Endothelial cell of umbilical vein (primary cell): ENCODE measurements around the gene LGALS7B. TPM values are rescaled to one million over a fixed set of nuclear protein-coding genes. Genes with fewer than 3 reads are reported as not detected.

Experiments
- BruUV-seq: library from RNA; stranded (reverse); fragments of 400-500 nt; replicated peaks from 2 replicates; lab custom pipeline; 2021; lab: Mats Ljungman, UMichigan
- CTCF ChIA-PET: fragments of 300-600, 350-600 bp; sonication (Branson Sonifier 250); formaldehyde crosslinking; loops from one replicate; lab custom pipeline; 2021; ENCODE audit warnings: antibody characterized with exemption, inconsistent platforms; lab: Charles Lee
- POLR2A ChIA-PET: fragments of 300-600, 350-600 bp; sonication (Branson Sonifier 250); formaldehyde crosslinking; loops from one replicate; lab custom pipeline; 2021; ENCODE audit warnings: antibody characterized with exemption, inconsistent platforms; lab: Charles Lee
- DNase-seq: peaks from one replicate; pipeline ENCODE4 v3.0.0-alpha.2; 2011; ENCODE audit warnings: low read depth, low spot score
- FAIRE-seq: peaks from 2 replicates; lab custom pipeline; 2011; peaks lifted over from hg19 to GRCh38; lab: Jason Lieb, UNC
- H2AFZ ChIP-seq: 2 replicates; pipeline ENCODE4 v1.6.0; 2012; ENCODE audit warnings: low read depth, low read length, control low read depth, inconsistent platforms
- H3K27ac ChIP-seq: 2 replicates; pipeline ENCODE4 v1.5.1; 2011; ENCODE audit warnings: low read depth, mild to moderate bottlenecking, control low read depth, low read length, moderate library complexity; ENCODE audit not compliant: insufficient read depth
- H3K27me3 ChIP-seq, 2 experiments: 2 replicates each; pipeline versions ENCODE4 v1.6.0 to v1.6.1; 2011; ENCODE audit warnings: low read length in 2 of 2, mixed read lengths in 1 of 2; ENCODE audit not compliant: control insufficient read depth in 2 of 2, insufficient read depth in 2 of 2
- H3K36me3 ChIP-seq, 2 experiments: 2 replicates in 1 of 2; 3 replicates in 1 of 2; pipeline ENCODE4 v1.5.1; 2011; ENCODE audit warnings: low read length in 2 of 2, mild to moderate bottlenecking in 1 of 2, moderate library complexity in 1 of 2; ENCODE audit not compliant: control insufficient read depth in 2 of 2, insufficient read depth in 2 of 2; ENCODE audit errors: extremely low read depth in 1 of 2
- H3K4me1 ChIP-seq: 3 replicates; pipeline ENCODE4 v1.5.1; 2011; ENCODE audit warnings: mild to moderate bottlenecking, low read length; ENCODE audit not compliant: control insufficient read depth, insufficient read depth; ENCODE audit errors: extremely low read depth
- H3K4me2 ChIP-seq: 2 replicates; pipeline ENCODE4 v1.6.1; 2011; ENCODE audit warnings: low read length, control low read depth, mixed read lengths; ENCODE audit not compliant: insufficient read depth
- H3K4me3 ChIP-seq, 3 experiments: fragments of 200-600 bp in 1 of 3; sonication (generic), shearing (Covaris generic) in 1 of 3; replicated peaks in 1 of 3; 2 replicates each; pipeline ENCODE4 v1.5.1; 2011 to 2016; ENCODE audit warnings: control low read depth in 3 of 3, low read length in 3 of 3, mild to moderate bottlenecking in 2 of 3, inconsistent platforms in 1 of 3, low read depth in 1 of 3, moderate library complexity in 1 of 3; ENCODE audit not compliant: insufficient read depth in 1 of 3
- H3K79me2 ChIP-seq: 2 replicates; pipeline ENCODE4 v1.6.0; 2012; ENCODE audit warnings: low read length, inconsistent platforms; ENCODE audit not compliant: control insufficient read depth, insufficient read depth
- H3K9ac ChIP-seq: replicated peaks from 2 replicates; pipeline ENCODE3; 2011; ENCODE audit warnings: low read length, control low read depth; ENCODE audit not compliant: insufficient read depth; ENCODE audit errors: extremely low read depth
- H3K9me1 ChIP-seq: replicated peaks from 3 replicates; pipeline ENCODE4 v1.6.0; 2011; ENCODE audit warnings: mild to moderate bottlenecking, low read length; ENCODE audit not compliant: control insufficient read depth, insufficient read depth; ENCODE audit errors: extremely low read depth
- H3K9me3 ChIP-seq: replicated peaks from 2 replicates; pipeline ENCODE4 v1.5.1; 2012; ENCODE audit warnings: low read length, inconsistent platforms; ENCODE audit not compliant: control insufficient read depth, insufficient read depth
- H4K20me1 ChIP-seq: replicated peaks from 2 replicates; pipeline ENCODE3; 2011; ENCODE audit warnings: mild to moderate bottlenecking, low read length; ENCODE audit not compliant: control insufficient read depth, insufficient read depth; ENCODE audit errors: extremely low read depth
- EZH2 ChIP-seq: IDR thresholded peaks from 2 replicates; pipeline ENCODE4 v1.6.1; 2012; ENCODE audit warnings: borderline replicate concordance, low read depth, mild to moderate bottlenecking, moderate library complexity, low read length, inconsistent platforms; ENCODE audit not compliant: severe bottlenecking
- FOS ChIP-seq: IDR thresholded peaks from 2 replicates; pipeline ENCODE4 v1.6.1; 2011; ENCODE audit warnings: mild to moderate bottlenecking, low read length, moderate library complexity, borderline replicate concordance; ENCODE audit not compliant: insufficient read depth
- GATA2 ChIP-seq: IDR thresholded peaks from 2 replicates; pipeline ENCODE4 v1.7.0; 2011; ENCODE audit warnings: low read depth, mild to moderate bottlenecking, moderate library complexity, mixed read lengths, low read length; ENCODE audit not compliant: insufficient read length, insufficient read depth
- JUN ChIP-seq: IDR thresholded peaks from 2 replicates; pipeline ENCODE4 v1.6.1; 2011; ENCODE audit warnings: borderline replicate concordance, low read depth; ENCODE audit not compliant: insufficient read length, insufficient read depth
- MYC ChIP-seq: IDR thresholded peaks from one replicate; pipeline ENCODE4 v1.6.1; 2011; ENCODE audit warnings: mild to moderate bottlenecking, low read depth, low read length
- POLR2A ChIP-seq: IDR thresholded peaks from 2 replicates; pipeline ENCODE4 v1.6.1; 2012; ENCODE audit warnings: low read depth, mild to moderate bottlenecking, control low read depth, low read length
- POLR2AphosphoS5 ChIP-seq: IDR thresholded peaks from 2 replicates; pipeline ENCODE4 v1.6.1; 2012; ENCODE audit warnings: low read depth, mild to moderate bottlenecking, control low read depth, low read length, moderate library complexity; ENCODE audit not compliant: insufficient read depth
- dilution Hi-C: fragments of 300-500 bp; cut with MboI; formaldehyde crosslinking; loops from one replicate; pipeline ENCODE4 v1.15.0; 2019; ENCODE audit warnings: low sequenced_read_pairs; ENCODE audit not compliant: extremely low pct_ligation_motif_present
- intact Hi-C: fragments of 100-400 bp; cut with micrococcal nuclease; formaldehyde crosslinking; loops from one replicate; pipeline ENCODE4 v1.10.0; 2022
- polyA plus RNA-seq, 4 experiments: library from polyadenylated mRNA; depleted of rRNA in 3 of 4; stranded (reverse) in 3 of 4; unstranded in 1 of 4; fragments of >200 nt; gene quantifications; 2 replicates each; pipeline versions ENCODE4 v1.2.1 to v1.2.3, GENCODE V29; 2011 to 2012; ENCODE audit warnings: missing spikeins in 1 of 4
- total RNA-seq: library from RNA; stranded (reverse); gene quantifications from 2 replicates; pipeline ENCODE4 v1.2.3, GENCODE V29; 2021
- TF ChIP-seq, protein P1 (sequence below): IDR thresholded peaks from 2 replicates; pipeline ENCODE4 v1.6.1; 2011; ENCODE audit not compliant: insufficient read depth, insufficient read length
- TF ChIP-seq, protein P2 (sequence below), 2 donors: IDR thresholded peaks; 1 replicate in 1 of 2; 2 replicates in 1 of 2; pipeline ENCODE4 v1.5.1; 2011; ENCODE audit warnings: low read length in 2 of 2, mild to moderate bottlenecking in 2 of 2, moderate library complexity in 2 of 2, control low read depth in 1 of 2, inconsistent platforms in 1 of 2, low read depth in 1 of 2; ENCODE audit not compliant: insufficient read depth in 1 of 2; ENCODE audit errors: extremely low read depth in 1 of 2

The LGALS7B gene
- total and polyA plus RNA-seq, 2 donors (not counting 3 experiments of a cell fraction or from before 2014, with no cell fraction given), result not detected

DNA sequence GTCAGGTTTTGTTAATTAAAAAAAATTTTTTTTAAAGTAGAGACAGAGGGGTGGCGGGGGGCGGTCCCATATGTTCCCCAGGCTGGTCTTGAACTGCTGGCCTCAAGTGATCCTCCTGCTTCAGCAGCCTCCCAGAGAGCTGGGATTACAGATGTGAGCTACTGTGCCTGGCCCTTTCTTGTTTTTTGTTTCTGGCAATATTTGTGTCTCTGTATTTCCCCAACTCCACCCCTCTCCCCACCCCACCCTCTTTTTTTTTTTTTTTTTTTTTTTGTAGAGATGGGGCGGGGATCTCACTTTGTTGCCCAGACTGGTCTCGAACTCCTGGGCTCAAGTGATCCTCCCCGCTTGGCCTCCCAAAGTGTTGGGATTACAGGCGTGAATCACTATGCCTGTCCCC lies 44.1 kb upstream of the LGALS7B start:
- H3K27ac ChIP-seq, result no peak overlapping the region
- FAIRE-seq (no peak), DNase-seq (no peak)
- dilution Hi-C loops, result no loop called here
- no peaks in the 10 kb centered on the region for H3K9me3 ChIP-seq
- H3K4me1 ChIP-seq, result no peaks in the 10 kb centered on the region
- H4K20me1 ChIP-seq, result no peaks in the 10 kb centered on the region
- intact Hi-C loops, result no loop called here
- ChIA-PET CTCF (interaction anchor here (1.6 kb wide), 1 partner anchor 110 kb away, joined by 4 read pairs; no protein-coding TSS in a partner anchor), POLR2A (no interaction called here)
- no peak overlapping the region for H3K4me3 ChIP-seq
- TF ChIP-seq POLR2AphosphoS5, result no peak
- TF ChIP-seq, protein P1, sequence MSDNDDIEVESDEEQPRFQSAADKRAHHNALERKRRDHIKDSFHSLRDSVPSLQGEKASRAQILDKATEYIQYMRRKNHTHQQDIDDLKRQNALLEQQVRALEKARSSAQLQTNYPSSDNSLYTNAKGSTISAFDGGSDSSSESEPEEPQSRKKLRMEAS, result no peak
- TF ChIP-seq POLR2A, result no peak
- no peak for TF ChIP-seq EZH2
- TF ChIP-seq GATA2, result no peak
- TF ChIP-seq, protein P2, sequence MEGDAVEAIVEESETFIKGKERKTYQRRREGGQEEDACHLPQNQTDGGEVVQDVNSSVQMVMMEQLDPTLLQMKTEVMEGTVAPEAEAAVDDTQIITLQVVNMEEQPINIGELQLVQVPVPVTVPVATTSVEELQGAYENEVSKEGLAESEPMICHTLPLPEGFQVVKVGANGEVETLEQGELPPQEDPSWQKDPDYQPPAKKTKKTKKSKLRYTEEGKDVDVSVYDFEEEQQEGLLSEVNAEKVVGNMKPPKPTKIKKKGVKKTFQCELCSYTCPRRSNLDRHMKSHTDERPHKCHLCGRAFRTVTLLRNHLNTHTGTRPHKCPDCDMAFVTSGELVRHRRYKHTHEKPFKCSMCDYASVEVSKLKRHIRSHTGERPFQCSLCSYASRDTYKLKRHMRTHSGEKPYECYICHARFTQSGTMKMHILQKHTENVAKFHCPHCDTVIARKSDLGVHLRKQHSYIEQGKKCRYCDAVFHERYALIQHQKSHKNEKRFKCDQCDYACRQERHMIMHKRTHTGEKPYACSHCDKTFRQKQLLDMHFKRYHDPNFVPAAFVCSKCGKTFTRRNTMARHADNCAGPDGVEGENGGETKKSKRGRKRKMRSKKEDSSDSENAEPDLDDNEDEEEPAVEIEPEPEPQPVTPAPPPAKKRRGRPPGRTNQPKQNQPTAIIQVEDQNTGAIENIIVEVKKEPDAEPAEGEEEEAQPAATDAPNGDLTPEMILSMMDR (IDR thresholded peaks at IDR 0.05; ENCODE audit: extremely low read depth in 1 of 2, insufficient read depth in 1 of 2, low read depth in 1 of 2, low read length in 2 of 2), result no peak
- no peak for TF ChIP-seq JUN
- no peak for TF ChIP-seq FOS
- no peak for TF ChIP-seq MYC
- H2AFZ ChIP-seq, result no peak overlapping the region
- H3K9me1 ChIP-seq, result no peaks in the 10 kb centered on the region
- no peak overlapping the region for H3K9ac ChIP-seq
- no peaks in the 10 kb centered on the region for H3K36me3 ChIP-seq
- no peaks in the 10 kb centered on the region for H3K79me2 ChIP-seq
- BruUV-seq, result no TSS peak
- no peak overlapping the region for H3K4me2 ChIP-seq
- H3K27me3 ChIP-seq, result no peaks in the 10 kb centered on the region
